ENCODE results near the gene TRIM41. TPM values are rescaled to one million over a fixed set of nuclear protein-coding genes. Genes with fewer than 3 reads are reported as not detected.

The TRIM41 gene
- total and polyA plus RNA-seq, 2 of the 13 experiments (the other 11 are each of a cell fraction or from before 2014, with no cell fraction given), result 10.2 to 16.7 TPM

- TF ChIP-seq RCOR2 (CRISPR knock-in tag; IDR thresholded peaks at IDR 0.05) (no peak), ZBTB39 (CRISPR knock-in tag; IDR thresholded peaks at IDR 0.05) (no peak), ZNF710 (CRISPR knock-in tag; IDR thresholded peaks at IDR 0.05; ENCODE audit: borderline replicate concordance) (no peak), ZNF775 (CRISPR knock-in tag; IDR thresholded peaks at IDR 0.05; ENCODE audit: borderline replicate concordance) (no peak), GATAD2A (CRISPR knock-in tag; IDR thresholded peaks at IDR 0.05) (peak; percentile 43; the same call in 1 of the 2 replicates), DR1 (CRISPR knock-in tag; IDR thresholded peaks at IDR 0.05) (no peak), IKZF5 (CRISPR knock-in tag; IDR thresholded peaks at IDR 0.05) (peak; percentile 53; the same call in 1 of the 2 replicates), ZNF687 (CRISPR knock-in tag; IDR thresholded peaks at IDR 0.05) (peak; percentile 35), HIVEP1 (CRISPR knock-in tag; IDR thresholded peaks at IDR 0.05) (no peak), ZKSCAN5 (CRISPR knock-in tag; IDR thresholded peaks at IDR 0.05) (no peak), KLF12 (CRISPR knock-in tag; IDR thresholded peaks at IDR 0.05; ENCODE audit: borderline replicate concordance) (no peak), ATF7 (IDR thresholded peaks at IDR 0.05) (no peak), ATF7 (CRISPR knock-in tag; IDR thresholded peaks at IDR 0.05) (no peak), SPEN (CRISPR knock-in tag; IDR thresholded peaks at IDR 0.05; ENCODE audit: low read depth) (0 out of 2 replicates have a peak, but pooled peaks have one; percentile 21), ZNF709 (CRISPR knock-in tag; IDR thresholded peaks at IDR 0.05) (no peak), NR2F2 (IDR thresholded peaks at IDR 0.05; ENCODE audit: borderline replicate concordance, low read depth) (no peak), ZBTB21 (CRISPR knock-in tag; IDR thresholded peaks at IDR 0.05) (peak; percentile 38; the same call in 1 of the 2 replicates), CREB1 (IDR thresholded peaks at IDR 0.05) (no peak), CREB1 (CRISPR knock-in tag; IDR thresholded peaks at IDR 0.05) (peak; percentile 45; the same call in 1 of the 2 replicates), STAG1 (CRISPR knock-in tag; IDR thresholded peaks at IDR 0.05) (no peak), FOSL2 (CRISPR knock-in tag; IDR thresholded peaks at IDR 0.05) (no peak)
These were observed 49.4 kb upstream of the TRIM41 start (continued) for GRCh38 chr5:181173420-181174342.
